ENCODE data around the gene MYT1. TPM values are rescaled to one million over a fixed set of nuclear protein-coding genes. Genes with fewer than 3 reads are reported as not detected.

The MYT1 gene
- total and polyA plus RNA-seq, 2 of the 8 experiments (the other 6 are each of a cell fraction or from before 2014, with no cell fraction given) = 0.63 to 2.0 TPM

GRCh38 chr20:64205611-64206026 lies 41.4 kb downstream of the MYT1 start (continued):
- TF ChIP-seq, protein P1, sequence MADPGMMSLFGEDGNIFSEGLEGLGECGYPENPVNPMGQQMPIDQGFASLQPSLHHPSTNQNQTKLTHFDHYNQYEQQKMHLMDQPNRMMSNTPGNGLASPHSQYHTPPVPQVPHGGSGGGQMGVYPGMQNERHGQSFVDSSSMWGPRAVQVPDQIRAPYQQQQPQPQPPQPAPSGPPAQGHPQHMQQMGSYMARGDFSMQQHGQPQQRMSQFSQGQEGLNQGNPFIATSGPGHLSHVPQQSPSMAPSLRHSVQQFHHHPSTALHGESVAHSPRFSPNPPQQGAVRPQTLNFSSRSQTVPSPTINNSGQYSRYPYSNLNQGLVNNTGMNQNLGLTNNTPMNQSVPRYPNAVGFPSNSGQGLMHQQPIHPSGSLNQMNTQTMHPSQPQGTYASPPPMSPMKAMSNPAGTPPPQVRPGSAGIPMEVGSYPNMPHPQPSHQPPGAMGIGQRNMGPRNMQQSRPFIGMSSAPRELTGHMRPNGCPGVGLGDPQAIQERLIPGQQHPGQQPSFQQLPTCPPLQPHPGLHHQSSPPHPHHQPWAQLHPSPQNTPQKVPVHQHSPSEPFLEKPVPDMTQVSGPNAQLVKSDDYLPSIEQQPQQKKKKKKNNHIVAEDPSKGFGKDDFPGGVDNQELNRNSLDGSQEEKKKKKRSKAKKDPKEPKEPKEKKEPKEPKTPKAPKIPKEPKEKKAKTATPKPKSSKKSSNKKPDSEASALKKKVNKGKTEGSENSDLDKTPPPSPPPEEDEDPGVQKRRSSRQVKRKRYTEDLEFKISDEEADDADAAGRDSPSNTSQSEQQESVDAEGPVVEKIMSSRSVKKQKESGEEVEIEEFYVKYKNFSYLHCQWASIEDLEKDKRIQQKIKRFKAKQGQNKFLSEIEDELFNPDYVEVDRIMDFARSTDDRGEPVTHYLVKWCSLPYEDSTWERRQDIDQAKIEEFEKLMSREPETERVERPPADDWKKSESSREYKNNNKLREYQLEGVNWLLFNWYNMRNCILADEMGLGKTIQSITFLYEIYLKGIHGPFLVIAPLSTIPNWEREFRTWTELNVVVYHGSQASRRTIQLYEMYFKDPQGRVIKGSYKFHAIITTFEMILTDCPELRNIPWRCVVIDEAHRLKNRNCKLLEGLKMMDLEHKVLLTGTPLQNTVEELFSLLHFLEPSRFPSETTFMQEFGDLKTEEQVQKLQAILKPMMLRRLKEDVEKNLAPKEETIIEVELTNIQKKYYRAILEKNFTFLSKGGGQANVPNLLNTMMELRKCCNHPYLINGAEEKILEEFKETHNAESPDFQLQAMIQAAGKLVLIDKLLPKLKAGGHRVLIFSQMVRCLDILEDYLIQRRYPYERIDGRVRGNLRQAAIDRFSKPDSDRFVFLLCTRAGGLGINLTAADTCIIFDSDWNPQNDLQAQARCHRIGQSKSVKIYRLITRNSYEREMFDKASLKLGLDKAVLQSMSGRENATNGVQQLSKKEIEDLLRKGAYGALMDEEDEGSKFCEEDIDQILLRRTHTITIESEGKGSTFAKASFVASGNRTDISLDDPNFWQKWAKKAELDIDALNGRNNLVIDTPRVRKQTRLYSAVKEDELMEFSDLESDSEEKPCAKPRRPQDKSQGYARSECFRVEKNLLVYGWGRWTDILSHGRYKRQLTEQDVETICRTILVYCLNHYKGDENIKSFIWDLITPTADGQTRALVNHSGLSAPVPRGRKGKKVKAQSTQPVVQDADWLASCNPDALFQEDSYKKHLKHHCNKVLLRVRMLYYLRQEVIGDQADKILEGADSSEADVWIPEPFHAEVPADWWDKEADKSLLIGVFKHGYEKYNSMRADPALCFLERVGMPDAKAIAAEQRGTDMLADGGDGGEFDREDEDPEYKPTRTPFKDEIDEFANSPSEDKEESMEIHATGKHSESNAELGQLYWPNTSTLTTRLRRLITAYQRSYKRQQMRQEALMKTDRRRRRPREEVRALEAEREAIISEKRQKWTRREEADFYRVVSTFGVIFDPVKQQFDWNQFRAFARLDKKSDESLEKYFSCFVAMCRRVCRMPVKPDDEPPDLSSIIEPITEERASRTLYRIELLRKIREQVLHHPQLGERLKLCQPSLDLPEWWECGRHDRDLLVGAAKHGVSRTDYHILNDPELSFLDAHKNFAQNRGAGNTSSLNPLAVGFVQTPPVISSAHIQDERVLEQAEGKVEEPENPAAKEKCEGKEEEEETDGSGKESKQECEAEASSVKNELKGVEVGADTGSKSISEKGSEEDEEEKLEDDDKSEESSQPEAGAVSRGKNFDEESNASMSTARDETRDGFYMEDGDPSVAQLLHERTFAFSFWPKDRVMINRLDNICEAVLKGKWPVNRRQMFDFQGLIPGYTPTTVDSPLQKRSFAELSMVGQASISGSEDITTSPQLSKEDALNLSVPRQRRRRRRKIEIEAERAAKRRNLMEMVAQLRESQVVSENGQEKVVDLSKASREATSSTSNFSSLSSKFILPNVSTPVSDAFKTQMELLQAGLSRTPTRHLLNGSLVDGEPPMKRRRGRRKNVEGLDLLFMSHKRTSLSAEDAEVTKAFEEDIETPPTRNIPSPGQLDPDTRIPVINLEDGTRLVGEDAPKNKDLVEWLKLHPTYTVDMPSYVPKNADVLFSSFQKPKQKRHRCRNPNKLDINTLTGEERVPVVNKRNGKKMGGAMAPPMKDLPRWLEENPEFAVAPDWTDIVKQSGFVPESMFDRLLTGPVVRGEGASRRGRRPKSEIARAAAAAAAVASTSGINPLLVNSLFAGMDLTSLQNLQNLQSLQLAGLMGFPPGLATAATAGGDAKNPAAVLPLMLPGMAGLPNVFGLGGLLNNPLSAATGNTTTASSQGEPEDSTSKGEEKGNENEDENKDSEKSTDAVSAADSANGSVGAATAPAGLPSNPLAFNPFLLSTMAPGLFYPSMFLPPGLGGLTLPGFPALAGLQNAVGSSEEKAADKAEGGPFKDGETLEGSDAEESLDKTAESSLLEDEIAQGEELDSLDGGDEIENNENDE (IDR thresholded peaks at IDR 0.05; ENCODE audit: insufficient replicate concordance, low read length) = no peak
- TF ChIP-seq ZNF274 (IDR thresholded peaks at IDR 0.05; ENCODE audit: borderline replicate concordance, extremely low read depth, low read length) = no peak
- TF ChIP-seq RBBP5 (IDR thresholded peaks at IDR 0.05; ENCODE audit: borderline replicate concordance, low read depth, low read length) = no peak
- TF ChIP-seq, protein P2, sequence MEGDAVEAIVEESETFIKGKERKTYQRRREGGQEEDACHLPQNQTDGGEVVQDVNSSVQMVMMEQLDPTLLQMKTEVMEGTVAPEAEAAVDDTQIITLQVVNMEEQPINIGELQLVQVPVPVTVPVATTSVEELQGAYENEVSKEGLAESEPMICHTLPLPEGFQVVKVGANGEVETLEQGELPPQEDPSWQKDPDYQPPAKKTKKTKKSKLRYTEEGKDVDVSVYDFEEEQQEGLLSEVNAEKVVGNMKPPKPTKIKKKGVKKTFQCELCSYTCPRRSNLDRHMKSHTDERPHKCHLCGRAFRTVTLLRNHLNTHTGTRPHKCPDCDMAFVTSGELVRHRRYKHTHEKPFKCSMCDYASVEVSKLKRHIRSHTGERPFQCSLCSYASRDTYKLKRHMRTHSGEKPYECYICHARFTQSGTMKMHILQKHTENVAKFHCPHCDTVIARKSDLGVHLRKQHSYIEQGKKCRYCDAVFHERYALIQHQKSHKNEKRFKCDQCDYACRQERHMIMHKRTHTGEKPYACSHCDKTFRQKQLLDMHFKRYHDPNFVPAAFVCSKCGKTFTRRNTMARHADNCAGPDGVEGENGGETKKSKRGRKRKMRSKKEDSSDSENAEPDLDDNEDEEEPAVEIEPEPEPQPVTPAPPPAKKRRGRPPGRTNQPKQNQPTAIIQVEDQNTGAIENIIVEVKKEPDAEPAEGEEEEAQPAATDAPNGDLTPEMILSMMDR (IDR thresholded peaks at IDR 0.05; ENCODE audit: control extremely low read depth in 1 of 3, insufficient read depth in 1 of 3, low read depth in 1 of 3, low read length in 3 of 3) = no peak

Measured in H1 (cell line).